ENCODE results near the gene YIPF6. TPM values are rescaled to one million over a fixed set of nuclear protein-coding genes. Genes with fewer than 3 reads are reported as not detected.

Gene YIPF6
- total and polyA plus RNA-seq, 9 of the 15 experiments (the other 6 are each of a cell fraction or from before 2014, with no cell fraction given) = 7.7 to 44.2 (median 22.4) TPM

DNA sequence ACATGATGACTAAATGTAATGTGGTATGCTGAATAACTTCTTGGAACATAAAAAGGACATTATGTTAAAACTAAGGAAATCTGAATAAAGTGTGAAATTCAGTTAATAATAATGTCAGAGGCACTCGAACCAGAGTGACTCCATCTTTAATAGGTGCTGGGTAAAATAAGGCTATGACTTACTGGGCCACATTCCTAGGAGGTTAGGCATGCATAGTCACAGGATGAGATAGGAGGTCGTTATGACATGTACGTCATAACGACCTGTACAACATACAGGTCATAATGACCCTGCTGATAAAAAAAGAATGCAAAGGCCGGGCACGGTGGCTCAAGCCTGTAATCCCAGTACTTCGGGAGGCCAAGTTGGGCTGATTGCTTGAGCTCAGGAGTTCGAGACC is 36.7 kb upstream of the YIPF6 start (continued):
- TF ChIP-seq, protein P1, sequence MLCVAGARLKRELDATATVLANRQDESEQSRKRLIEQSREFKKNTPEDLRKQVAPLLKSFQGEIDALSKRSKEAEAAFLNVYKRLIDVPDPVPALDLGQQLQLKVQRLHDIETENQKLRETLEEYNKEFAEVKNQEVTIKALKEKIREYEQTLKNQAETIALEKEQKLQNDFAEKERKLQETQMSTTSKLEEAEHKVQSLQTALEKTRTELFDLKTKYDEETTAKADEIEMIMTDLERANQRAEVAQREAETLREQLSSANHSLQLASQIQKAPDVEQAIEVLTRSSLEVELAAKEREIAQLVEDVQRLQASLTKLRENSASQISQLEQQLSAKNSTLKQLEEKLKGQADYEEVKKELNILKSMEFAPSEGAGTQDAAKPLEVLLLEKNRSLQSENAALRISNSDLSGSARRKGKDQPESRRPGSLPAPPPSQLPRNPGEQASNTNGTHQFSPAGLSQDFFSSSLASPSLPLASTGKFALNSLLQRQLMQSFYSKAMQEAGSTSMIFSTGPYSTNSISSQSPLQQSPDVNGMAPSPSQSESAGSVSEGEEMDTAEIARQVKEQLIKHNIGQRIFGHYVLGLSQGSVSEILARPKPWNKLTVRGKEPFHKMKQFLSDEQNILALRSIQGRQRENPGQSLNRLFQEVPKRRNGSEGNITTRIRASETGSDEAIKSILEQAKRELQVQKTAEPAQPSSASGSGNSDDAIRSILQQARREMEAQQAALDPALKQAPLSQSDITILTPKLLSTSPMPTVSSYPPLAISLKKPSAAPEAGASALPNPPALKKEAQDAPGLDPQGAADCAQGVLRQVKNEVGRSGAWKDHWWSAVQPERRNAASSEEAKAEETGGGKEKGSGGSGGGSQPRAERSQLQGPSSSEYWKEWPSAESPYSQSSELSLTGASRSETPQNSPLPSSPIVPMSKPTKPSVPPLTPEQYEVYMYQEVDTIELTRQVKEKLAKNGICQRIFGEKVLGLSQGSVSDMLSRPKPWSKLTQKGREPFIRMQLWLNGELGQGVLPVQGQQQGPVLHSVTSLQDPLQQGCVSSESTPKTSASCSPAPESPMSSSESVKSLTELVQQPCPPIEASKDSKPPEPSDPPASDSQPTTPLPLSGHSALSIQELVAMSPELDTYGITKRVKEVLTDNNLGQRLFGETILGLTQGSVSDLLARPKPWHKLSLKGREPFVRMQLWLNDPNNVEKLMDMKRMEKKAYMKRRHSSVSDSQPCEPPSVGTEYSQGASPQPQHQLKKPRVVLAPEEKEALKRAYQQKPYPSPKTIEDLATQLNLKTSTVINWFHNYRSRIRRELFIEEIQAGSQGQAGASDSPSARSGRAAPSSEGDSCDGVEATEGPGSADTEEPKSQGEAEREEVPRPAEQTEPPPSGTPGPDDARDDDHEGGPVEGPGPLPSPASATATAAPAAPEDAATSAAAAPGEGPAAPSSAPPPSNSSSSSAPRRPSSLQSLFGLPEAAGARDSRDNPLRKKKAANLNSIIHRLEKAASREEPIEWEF (CRISPR knock-in tag; IDR thresholded peaks at IDR 0.05) = 0 out of 2 replicates have a peak, but pooled peaks have one; percentile 44
- no peak for TF ChIP-seq ETV6 (IDR thresholded peaks at IDR 0.05; ENCODE audit: borderline replicate concordance in 1 of 2, low read depth in 2 of 2, low read length in 1 of 2)
- no peak for TF ChIP-seq ETV6 (CRISPR knock-in tag; IDR thresholded peaks at IDR 0.05; ENCODE audit: borderline replicate concordance)
- TF ChIP-seq PYGO2 (tag; IDR thresholded peaks at IDR 0.05) = peak; percentile 73; the same call in 1 of the 2 replicates
- peak; percentile 83 for TF ChIP-seq DDX20 (tag; IDR thresholded peaks at IDR 0.05; ENCODE audit: low read depth)
- TF ChIP-seq, protein P2, sequence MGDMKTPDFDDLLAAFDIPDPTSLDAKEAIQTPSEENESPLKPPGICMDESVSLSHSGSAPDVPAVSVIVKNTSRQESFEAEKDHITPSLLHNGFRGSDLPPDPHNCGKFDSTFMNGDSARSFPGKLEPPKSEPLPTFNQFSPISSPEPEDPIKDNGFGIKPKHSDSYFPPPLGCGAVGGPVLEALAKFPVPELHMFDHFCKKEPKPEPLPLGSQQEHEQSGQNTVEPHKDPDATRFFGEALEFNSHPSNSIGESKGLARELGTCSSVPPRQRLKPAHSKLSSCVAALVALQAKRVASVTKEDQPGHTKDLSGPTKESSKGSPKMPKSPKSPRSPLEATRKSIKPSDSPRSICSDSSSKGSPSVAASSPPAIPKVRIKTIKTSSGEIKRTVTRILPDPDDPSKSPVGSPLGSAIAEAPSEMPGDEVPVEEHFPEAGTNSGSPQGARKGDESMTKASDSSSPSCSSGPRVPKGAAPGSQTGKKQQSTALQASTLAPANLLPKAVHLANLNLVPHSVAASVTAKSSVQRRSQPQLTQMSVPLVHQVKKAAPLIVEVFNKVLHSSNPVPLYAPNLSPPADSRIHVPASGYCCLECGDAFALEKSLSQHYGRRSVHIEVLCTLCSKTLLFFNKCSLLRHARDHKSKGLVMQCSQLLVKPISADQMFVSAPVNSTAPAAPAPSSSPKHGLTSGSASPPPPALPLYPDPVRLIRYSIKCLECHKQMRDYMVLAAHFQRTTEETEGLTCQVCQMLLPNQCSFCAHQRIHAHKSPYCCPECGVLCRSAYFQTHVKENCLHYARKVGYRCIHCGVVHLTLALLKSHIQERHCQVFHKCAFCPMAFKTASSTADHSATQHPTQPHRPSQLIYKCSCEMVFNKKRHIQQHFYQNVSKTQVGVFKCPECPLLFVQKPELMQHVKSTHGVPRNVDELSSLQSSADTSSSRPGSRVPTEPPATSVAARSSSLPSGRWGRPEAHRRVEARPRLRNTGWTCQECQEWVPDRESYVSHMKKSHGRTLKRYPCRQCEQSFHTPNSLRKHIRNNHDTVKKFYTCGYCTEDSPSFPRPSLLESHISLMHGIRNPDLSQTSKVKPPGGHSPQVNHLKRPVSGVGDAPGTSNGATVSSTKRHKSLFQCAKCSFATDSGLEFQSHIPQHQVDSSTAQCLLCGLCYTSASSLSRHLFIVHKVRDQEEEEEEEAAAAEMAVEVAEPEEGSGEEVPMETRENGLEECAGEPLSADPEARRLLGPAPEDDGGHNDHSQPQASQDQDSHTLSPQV (IDR thresholded peaks at IDR 0.05) = peak; percentile 99
- TF ChIP-seq MECOM (CRISPR knock-in tag; IDR thresholded peaks at IDR 0.05) = peak; percentile 90
- TF ChIP-seq ZNF184 (CRISPR knock-in tag; IDR thresholded peaks at IDR 0.05) = no peak
- no peak for TF ChIP-seq ZNF263 (CRISPR knock-in tag; IDR thresholded peaks at IDR 0.05; ENCODE audit: borderline replicate concordance)
- TF ChIP-seq ZNF589 (CRISPR knock-in tag; IDR thresholded peaks at IDR 0.05; ENCODE audit: low read depth) = peak; percentile 97
- TF ChIP-seq KHSRP (IDR thresholded peaks at IDR 0.05) = no peak
- TF ChIP-seq NR2C2 (CRISPR knock-in tag; IDR thresholded peaks at IDR 0.05) = no peak
- TF ChIP-seq NR2C2 (tag; IDR thresholded peaks at IDR 0.05) = peak; percentile 47; the same call in 1 of the 2 replicates
- 0 out of 2 replicates have a peak, but pooled peaks have one; percentile 54 for TF ChIP-seq HDAC8 (tag; IDR thresholded peaks at IDR 0.05)
- TF ChIP-seq NR4A1 (CRISPR knock-in tag; IDR thresholded peaks at IDR 0.05) = no peak
- TF ChIP-seq NR4A1 (tag; IDR thresholded peaks at IDR 0.05) = peak; percentile 90
- no peak for TF ChIP-seq ARNT (IDR thresholded peaks at IDR 0.05)
- 0 out of 4 replicates have a peak, but pooled peaks of 1 of the 2 experiments have one; percentile 31 for TF ChIP-seq MAZ (CRISPR knock-in tag; conservative IDR thresholded peaks at IDR 0.05 in 1 of 2, IDR thresholded peaks at IDR 0.05 in 1 of 2)
- peak; percentile 85 for TF ChIP-seq ZNF668 (CRISPR knock-in tag; IDR thresholded peaks at IDR 0.05)
- no peak for TF ChIP-seq ZZZ3 (IDR thresholded peaks at IDR 0.05)
- peak; percentile 88 for TF ChIP-seq ZNF311 (CRISPR knock-in tag; IDR thresholded peaks at IDR 0.05)

Data from K562 (cell line).